GM11168 (cell line): ENCODE measurements around the gene CCDC142.
"Not testable (repeated sequence)": the region's sequence is repeated elsewhere in the genome, so short reads cannot be mapped to it uniquely, and the experiment has no call there.

Source experiments
- in situ Hi-C: fragments of 300-500 bp; cut with MboI; formaldehyde crosslinking; loops from one replicate; pipeline ENCODE4 v1.12.0; 2022; ENCODE audit warnings: low sequenced_read_pairs; ENCODE audit not compliant: unreplicated experiment

The CCDC142 gene

DNA sequence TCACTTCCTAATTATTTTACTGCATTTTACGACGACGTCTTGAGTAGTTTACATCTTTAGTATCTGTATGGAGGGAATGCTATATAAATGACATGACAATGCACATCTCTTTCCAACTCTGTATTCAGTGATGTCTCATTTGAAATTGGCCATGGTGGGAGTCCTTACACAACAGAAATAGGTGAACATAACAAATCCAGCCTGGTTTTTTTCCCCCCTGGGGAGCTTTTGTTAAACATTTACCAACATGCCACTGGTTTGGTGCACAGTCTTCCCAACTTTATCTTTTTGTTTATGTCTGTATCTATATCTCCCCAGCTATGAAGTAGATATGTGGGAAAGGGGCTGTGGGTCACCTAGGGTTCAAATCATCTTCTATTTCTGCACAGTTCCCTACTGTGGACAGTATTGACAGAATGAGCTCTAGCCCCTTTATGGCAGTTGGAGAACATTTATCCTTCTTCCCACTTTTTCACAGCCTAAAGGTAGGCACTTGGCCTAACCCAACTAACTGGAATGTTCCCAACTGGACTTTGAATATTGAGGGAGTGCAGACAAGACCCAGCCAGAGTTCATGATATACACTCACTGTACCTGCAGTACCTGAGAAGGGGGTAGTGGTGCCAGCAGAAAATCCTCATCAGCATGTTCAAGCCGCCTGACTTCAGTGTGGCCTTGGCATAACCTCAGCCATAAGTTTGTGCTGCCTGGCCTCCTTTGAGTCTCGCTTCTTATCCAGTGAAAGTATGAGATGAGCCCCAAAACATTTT is 35.4 kb downstream of the CCDC142 start:
- in situ Hi-C loops = no loop called here

DNA sequence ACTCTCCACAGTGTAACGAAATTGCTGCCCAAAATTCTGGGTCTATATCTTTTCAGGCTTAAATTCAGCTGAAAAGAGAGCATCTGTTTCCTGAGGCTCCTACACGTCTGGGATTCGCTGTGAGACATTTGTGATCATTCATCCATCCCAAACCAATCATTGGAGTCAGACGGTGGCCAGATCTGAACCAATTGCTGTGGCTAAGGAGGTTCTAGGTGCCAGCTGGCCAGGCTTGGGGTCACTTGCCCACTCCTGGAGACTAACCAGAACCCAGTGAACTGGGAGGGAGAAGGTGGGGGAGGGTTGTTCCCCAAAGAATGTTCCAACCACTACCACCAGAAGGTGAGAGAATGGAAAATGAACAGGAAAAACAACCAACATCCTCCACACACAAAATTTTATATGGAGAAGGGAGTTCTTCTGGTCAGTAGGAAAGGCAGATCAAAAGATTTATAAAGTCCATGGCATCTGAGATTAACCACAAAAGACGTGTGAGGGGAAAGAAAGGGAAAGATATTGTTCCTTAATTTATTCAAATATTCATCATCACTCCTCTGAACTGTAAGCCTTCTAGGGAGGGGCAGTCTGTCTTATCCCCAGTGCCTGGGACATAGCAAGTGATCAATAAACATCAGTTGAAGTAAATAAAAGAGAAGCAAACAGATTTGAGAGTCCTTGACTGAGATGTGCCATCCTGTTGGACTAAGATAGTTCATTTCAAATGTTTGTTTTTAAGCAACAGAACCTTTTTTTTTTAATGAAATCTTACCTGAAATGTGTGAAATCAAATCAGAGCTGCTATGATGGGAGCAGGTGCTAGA is 38.1 kb downstream of the CCDC142 start:
- in situ Hi-C loops = no loop called here

DNA sequence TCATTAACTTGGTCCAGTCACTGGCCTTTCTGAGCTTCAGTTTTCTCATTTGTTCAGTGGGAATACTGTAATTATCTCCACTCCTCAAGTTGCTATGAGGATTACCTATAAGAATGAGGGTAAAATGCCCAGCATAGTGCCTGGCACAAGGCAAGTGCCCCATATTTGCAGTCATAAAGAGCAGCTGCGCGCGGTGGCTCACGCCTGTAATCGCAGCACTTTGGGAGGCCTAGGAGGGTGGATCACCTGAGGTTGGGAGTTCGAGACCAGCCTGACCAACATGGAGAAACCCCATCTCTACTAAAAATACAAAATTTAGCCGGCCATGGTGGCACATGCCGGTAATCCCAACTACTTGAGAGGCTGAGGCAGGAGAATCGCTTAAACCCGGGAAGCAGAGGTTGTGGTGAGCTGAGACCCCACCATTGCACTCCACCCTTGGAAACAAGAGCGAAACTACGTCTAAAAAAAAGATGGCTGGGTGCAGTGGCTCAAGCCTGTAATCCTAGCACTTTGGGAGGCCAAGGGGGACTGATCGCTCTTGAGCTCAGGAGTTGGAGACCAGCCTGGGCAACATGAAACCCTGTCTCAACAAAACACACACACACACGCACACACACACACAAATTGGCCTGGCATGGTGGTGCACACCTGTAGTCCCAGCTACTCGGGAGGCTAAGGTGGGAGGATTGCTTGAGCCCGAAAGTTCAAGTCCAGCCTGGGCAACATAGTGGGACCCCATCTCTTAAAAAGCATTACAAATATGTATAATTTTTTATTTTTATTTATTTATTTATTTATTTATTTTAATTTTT is 40.1 kb downstream of the CCDC142 start:
- in situ Hi-C loops = not testable (repeated sequence)

DNA sequence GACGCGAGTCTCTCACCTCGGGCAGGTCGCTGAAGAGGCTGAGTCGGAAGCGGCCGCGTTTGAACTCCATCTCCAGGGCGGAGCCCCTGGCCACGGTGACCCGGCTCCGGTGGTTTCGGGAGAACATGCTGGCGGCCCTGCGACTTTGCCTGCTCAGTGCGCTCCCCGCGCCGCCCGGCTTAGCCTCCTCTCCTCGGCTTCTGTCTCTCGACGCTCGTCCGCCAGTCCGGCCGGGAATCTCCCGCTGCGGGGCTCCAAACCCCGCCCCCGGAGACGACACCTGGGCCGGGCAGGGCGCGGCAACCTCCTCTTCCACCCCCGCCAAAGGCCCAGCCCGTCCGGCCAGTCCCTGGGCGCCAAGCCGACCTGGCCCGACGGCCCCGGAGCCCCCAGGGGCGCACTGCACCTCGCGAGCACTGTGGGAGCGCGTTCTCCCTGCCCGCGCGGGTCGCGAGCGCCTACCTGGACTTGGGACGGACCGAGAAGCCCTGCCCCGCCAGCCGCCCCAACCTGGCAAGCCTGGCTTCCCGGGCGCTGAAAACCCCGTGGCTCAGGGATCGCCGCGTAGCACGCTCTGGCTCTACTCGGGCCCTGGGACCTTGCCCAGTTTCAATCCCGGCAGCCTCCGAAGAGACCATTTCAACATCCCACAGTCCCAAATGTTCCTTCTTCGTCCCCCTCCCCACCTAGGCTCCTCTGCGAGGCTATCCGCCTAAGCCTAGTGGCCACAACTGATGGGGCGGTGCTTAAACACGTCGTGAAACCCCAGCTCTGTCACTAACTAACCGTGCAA is 40.9 kb downstream of the CCDC142 start, which contains the start of gene RTKN:
TSS of gene RTKN (minus strand) at position 248 of the 793 bp plus-strand sequence. CDS start at position 127, 121 bp downstream.
- in situ Hi-C loops = no loop called here

DNA sequence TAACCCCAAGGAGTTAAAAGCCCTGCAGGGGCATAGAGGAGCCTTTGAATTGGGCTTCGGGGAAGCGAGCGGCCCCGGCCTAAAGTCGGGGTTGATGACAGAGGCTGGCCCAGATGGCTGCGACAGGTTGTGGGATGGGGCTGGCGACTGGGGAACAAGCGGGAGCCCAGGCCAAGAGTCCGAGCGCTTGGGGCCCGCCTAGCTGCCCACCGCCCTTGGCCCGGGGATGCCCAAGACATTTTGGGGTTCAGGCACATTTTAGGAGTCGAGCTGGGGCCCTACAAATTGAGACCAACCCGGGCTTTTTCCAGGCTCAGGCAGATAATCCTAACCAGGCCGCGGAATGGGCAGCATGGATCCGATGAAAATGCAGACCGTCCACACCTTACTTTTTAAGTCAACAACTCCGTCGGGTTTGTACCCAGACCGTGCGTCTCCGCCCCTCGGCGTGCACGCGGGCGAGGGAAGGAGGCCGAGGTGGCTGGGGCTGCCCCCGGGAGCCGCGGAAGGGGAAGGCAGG is 41.6 kb downstream of the CCDC142 start:
- in situ Hi-C loops = no loop called here

DNA sequence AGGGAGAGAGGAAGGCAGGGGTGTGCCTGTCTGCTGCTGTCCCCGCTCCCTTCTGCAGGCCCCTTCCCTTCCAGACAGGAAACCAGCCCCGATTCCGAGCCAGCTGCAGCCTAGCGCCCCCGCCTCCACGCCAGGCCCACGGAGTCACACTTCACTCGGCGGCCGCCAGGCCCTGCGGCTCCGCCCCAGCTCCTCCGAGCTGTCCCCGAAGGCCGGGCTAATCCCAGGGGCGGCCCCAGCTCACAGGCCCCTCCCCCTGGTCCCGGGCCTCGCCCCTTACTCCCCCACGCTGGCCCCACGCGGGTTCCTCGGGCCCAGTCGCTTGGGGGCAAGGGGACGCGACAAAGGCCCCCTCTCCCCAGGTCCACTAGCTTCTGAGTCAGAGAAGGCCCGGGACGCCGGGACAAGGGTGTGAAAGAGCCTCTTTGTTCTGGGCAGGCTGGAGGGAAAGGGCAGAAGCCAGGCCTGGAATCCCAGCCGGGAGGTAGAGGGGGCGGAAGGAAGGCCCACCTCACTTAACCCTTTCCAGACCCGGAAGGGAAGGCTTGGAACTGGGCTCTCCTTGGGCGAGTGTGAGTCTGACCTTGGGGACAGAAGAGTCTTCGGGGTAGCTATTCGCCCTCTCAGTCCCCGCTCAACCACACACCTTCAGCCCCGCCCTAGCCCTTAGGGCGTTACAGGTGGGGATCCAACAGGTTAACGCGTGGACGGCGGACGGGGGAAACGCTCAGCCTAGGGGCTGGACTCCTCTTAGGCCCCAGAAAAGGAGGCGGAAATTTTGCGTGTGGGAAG is 42.2 kb downstream of the CCDC142 start:
- in situ Hi-C loops = no loop called here

DNA sequence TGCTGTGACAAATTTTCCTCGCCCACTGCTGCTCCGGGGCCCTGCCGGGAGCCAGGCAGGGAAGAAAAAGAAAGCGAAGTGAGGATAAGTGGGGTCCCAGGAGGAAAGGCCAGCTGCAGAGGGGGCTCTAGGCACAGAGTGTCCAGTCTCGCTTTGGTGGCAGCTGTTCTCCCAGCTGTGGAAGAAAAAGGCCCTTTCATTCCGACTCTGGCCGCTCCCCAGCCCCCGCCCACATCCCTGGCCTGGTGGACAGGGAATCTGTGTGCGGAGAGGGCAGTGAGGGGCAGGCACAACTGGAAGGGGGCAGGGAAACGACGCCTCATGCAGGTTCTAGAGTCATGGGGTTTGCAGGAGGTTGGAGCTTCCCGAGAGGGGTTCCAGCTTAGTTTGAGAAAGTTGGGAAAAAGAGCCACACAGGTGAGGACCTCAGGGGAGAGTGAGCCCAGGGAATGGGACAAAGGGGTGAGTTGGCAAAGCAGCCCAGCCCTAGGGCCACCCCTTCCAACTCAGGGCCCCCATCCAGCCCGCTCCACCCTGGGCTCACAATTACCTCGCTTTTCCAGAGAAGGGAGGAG is 42.9 kb downstream of the CCDC142 start:
- in situ Hi-C loops = no loop called here

DNA sequence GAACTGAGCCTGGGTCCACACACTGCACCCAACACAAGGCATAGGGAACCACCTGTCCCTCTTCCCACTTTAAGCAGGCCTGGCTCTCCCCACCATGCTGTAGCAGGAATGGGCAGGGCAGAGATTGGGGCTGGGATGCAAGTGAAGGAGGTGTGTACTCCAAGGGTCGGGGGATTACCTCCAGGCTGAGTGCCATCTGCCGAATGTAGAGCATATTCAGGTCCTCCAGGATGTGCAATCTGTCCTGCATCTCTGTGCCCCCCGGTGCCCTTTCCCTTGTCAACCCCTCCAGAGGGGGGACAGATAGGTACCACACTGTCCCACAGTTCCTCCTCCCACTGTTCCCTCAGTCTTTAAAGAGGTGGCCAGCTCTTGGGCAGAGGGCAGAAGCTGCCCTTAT is 43.4 kb downstream of the CCDC142 start:
- in situ Hi-C loops = no loop called here

DNA sequence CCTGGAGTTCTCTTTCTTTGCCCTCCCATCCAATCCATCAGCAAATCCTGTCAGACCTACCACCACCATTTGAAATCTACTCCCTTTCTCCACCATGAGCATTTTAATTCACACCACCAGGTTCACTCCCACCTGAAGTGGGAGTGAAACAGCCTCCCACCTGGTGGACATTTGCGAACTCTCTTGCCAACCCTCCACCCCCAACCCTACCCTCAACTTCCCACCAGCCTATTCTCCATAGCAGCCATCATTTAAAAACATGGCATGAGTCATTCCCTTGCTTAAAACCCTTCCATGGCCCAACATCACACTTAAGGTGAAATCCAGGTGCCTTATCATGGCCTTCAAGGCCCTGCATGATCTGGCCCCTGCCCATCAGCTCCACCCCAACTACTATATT is 44.5 kb downstream of the CCDC142 start:
- in situ Hi-C loops = no loop called here

DNA sequence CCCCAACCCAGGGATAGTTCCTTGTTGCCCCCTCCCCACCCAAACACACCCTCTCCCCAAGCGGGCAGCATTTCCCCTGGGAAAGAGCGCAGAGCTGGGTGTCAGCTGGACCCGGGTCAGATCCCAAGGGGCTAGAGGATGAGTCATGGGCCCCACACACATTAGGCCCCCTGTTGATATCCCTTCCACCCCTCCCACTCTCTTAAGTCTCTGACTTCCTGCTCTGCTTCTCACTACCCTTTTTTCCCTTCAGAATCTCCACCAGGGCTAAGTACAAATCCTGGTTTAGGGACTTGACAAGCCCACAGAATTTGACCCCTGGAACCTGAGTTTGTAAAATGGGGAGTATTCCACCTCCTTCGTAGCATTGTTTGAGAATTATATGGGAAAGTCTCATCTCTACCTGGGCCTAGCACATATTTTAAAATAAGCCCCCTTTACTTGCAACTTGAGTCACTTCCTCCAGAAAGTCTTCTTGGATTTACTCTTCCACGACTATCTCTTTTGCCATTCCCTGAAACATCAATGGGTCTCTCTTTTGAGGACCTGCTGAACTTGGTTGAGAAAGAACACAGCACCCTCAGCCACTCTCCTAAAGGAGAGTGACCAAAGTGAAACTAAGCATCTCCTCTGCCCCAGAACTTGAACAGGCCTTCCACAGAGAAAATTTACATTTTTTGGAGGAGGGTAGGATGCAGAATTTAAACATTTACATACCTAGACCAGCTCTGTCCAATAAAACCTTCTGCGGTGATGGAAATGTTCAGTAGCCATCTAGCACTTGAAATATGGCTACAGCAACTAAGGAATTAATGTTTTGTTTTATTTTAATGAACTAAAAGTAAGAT is 45.7 kb downstream of the CCDC142 start:
- in situ Hi-C loops = no loop called here

DNA sequence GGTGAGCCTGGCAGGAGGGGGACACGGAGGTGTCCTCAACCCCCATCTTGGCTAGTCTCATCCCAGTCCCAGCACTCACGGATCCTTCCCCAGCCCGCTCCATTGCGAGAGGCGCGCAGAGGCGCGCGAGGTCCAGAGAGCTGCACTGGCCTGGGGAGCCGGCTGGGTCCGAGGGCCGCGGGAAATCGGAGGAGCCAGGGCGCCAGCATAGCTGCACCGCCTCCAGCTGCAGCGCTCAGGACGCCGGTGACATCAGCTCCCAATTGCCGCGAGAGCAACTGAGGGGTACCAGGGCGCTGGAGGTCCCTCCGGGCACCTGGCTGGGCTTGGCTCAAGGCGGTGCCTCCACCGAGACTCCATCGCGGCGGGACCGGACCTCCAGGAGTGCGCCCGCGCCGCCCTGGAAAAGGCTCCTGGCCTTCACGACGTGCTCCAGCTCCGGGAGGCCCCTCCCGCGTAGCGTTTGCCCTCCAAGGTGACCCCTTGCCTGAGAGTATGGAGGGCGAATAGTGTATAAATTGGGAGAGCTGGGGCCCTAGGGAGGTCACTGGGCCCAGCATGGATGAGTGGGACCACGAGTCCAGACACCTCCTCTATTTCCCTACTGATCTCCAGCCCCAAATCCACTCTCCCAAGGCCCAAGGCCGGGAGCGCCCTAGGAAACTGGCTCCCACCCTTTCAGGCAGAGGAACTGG is 46.5 kb downstream of the CCDC142 start:
- in situ Hi-C loops = no loop called here

DNA sequence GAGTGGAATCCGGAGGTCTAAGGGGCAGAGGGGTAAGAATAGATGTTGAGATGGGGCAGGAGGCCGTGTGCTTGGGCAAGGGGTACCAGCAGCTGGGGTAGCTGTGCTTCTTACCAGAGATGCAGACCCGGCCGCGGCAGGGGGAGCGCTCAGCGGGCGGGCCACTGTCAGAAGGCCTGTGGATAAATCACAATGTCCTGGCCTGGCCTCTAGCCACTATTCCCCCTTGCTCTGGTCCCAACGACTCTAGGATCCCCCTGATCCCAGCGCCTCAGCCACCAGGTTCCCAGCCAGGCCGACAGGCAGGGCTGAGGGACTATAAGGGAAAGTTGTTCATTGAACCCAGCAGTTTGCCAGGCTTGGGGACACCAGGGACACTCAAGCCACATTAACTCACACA is 52.3 kb downstream of the CCDC142 start:
- in situ Hi-C loops = no loop called here

DNA sequence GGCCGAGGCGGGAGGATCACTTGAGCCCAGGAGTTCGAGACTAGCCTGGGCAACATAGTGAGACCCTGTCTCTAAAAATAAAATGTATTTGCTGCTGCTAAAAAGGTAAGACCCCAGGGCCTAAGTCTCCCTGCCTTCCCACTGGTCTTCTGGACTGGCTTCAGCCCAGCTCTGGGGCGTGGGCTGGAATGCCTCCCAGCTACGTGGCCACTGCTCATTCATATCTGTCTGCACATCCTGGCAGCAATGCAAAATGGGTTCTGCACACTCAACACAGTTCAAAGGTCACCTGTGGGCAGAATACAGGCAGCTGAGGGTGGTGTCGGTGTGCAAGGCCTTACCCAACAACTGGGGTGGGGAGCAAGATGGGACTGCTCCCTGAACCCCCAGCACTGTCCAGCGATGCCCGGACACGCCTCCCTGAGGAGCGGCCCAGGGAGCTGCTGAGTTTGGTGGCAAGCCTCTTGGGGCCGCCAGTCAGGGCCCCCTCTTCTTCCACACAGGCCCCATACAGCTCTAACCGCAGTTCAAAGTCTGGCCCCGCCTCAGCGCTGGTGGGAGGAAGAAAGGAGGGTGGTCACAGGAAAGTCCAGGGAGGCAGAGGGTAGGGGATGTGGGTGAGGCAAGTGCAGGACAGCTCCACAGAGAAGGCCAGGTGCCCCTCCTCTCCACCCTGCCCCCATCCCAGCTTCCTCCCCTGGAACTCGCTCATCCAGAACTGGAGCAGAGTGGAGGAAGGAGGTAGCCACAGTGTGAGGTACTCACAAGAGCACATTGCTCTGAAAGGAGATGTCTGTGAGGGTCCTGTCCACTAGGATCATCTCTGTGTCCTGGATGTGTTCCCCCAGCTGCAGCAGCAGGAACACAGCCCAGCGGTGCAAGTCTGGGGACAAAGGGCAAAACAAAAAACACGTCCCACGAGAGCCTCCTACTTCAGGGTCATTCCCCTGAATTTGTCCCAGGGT is 53.0 kb downstream of the CCDC142 start:
- in situ Hi-C loops = no loop called here

DNA sequence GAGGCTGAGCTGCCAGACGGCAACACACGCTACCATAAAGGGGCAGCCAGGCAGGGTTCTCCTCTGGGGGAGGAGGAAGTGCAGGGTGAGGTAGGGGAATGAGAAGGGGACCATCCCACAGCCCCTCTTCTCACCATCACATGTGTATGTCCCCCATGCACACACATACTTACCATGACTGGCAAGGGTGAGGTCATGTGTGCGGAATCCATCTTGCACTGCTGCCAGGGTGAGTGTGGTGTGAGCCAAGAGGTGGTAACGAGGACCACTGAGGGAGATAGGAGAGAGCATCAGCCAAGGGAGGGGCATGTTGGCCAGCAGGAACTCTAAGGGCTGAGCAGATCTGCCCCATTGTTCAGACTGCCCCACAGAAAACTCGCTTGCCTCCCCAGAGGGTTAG is 54.1 kb downstream of the CCDC142 start:
- in situ Hi-C loops = no loop called here

DNA sequence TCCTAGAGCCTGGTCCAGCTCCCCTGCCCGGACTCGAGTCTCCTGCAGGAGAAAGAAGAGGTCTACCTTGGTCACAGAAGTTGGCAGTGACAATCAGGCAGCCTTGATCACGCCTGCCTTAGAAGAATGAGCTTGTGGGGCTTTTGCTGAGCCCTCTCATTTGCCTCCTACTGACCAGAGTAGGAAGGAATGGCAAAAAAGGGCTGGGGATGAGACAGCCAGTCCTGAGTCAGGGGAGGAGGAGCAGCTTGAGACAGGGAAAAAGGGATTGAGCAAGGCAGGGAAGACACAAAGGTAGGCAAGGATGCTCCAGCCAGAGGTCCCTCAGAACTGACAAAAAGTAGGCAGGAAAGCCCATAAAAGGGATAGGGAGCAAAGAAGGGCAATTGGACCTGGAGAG is 55.2 kb downstream of the CCDC142 start:
- in situ Hi-C loops = no loop called here

DNA sequence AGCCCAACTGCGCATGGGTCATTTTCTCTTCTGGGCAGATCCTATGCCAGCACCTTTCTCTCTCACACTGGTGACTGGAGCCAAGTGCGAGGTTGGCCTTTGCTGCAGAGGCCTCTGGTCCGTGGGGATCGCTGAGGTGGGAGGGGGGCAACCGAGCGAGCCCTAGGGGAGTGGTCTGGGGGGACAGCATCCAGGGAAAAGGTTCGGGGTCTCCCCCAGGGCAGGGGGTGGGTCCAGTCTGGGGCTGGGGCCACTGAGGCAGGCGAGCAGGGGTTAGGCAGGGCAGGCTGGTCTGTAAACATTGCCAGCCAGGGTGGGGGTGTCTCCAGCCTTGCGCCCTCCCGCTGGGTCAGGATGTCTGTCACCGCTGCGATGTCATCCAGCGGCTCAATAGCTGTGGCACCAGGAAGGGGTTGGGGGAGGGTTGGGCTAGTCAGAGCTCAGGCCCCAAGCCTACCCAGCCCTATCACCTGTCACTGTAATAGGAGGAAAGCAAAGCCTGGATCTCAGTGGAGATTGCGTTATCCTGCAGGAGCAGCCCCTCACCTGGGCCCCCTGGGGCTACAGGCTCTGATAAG is 56.5 kb downstream of the CCDC142 start:
- in situ Hi-C loops = no loop called here
